HG03432 (cell line): Measurements from ENCODE around the gene LRRC32.

Source experiments
- ATAC-seq: cut with Tn5 transposase; IDR thresholded peaks from one replicate; pipeline ENCODE4 v1.9.1; 2021; ENCODE audit warnings: mild to moderate bottlenecking, moderate library complexity; ENCODE audit not compliant: unreplicated experiment

The LRRC32 gene

GRCh38 chr11:76664578-76665061, 5.9 kb downstream of the LRRC32 start:
- ATAC-seq = peak; percentile 47

GRCh38 chr11:76663912-76664440, 6.6 kb downstream of the LRRC32 start:
- no peak for ATAC-seq

- no peak for ATAC-seq
These were observed 7.1 kb downstream of the LRRC32 start for GRCh38 chr11:76663486-76663810.

- no peak for ATAC-seq
These were observed 7.7 kb downstream of the LRRC32 start for GRCh38 chr11:76662656-76663485.

GRCh38 chr11:76661834-76662434, 8.6 kb downstream of the LRRC32 start:
- ATAC-seq = no peak

- ATAC-seq = no peak
These were observed 9.2 kb downstream of the LRRC32 start for GRCh38 chr11:76661306-76661751.

- no peak for ATAC-seq
These were observed 9.8 kb downstream of the LRRC32 start for GRCh38 chr11:76660533-76661305.

- ATAC-seq = no peak
These were observed 10.6 kb downstream of the LRRC32 start for GRCh38 chr11:76659672-76660532.

GRCh38 chr11:76658651-76659650, 11.6 kb downstream of the LRRC32 start:
- ATAC-seq = no peak

GRCh38 chr11:76658231-76658630, 12.3 kb downstream of the LRRC32 start:
- no peak for ATAC-seq

GRCh38 chr11:76657187-76658170, 13.1 kb downstream of the LRRC32 start:
- ATAC-seq = no peak

GRCh38 chr11:76656571-76657081, 13.9 kb downstream of the LRRC32 start:
- ATAC-seq = no peak

GRCh38 chr11:76656050-76656531, 14.5 kb downstream of the LRRC32 start:
- no peak for ATAC-seq

- ATAC-seq = no peak
These were observed 15.0 kb downstream of the LRRC32 start for GRCh38 chr11:76655501-76656049.

GRCh38 chr11:76654980-76655379, 15.6 kb downstream of the LRRC32 start:
- ATAC-seq = no peak

GRCh38 chr11:76654298-76654851, 16.2 kb downstream of the LRRC32 start:
- no peak for ATAC-seq

- ATAC-seq = no peak
These were observed 16.8 kb downstream of the LRRC32 start for GRCh38 chr11:76653674-76654284.
